ENCODE measurements around the gene TCF25. TPM values are rescaled to one million over a fixed set of nuclear protein-coding genes. Genes with fewer than 3 reads are reported as not detected.

TCF25 gene
- total and polyA plus RNA-seq, 8 donors, result 147 to 189 (median 160) TPM

DNA sequence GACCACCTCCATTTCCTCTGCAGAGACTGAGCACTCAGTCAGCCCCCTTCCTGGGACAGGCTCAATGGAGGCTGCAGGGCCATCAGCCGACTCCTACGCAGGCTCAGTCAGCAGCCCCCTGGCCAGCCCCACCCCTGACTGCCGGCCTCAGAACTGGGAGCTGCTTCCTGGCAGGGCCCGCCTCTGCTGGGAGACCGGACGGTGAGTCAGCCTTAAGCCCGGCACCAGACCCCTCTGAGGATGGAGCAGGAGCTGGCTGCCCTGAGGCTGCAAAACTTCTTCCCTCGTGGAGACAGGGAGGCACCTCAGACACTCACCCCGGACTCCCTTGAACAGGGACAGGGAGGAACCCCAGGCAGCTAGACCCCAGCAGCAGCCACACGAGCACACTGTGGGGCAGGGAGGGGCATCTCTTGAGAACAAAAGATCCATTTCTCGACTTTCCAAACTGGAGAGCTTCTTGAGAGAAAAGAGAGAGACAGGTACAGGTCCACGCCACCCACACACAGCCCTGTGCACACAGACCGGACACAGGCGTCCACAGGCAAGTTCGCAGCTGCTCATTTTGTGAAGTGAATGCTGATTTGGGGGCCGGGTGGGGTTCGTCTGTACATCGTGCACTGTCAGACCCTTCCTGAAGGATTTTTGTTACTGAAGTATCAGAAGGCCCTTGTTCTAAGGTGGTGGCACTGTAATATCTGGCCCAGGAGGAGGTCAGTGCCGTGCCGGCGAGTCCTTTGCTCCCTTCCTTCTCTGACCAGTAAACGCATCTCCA, 48.5 kb downstream of the TCF25 start:
- DNase-seq (peak in 2 of 4 donors; percentile 90 to 92), ATAC-seq (peak; percentile 62)
- intact Hi-C loops (cut with DNase I), result no loop called here
- H3K27me3 ChIP-seq, result peaks cover 6 to 93% of the 10 kb centered on the region in 2 donors
- H3K4me1 ChIP-seq, result peaks cover 45 to 87% of the 10 kb centered on the region in 2 donors
- H3K36me3 ChIP-seq, result no peaks in the 10 kb centered on the region
- H3K4me3 ChIP-seq, result peak overlapping the region; percentile 61
- TF ChIP-seq, protein P1, sequence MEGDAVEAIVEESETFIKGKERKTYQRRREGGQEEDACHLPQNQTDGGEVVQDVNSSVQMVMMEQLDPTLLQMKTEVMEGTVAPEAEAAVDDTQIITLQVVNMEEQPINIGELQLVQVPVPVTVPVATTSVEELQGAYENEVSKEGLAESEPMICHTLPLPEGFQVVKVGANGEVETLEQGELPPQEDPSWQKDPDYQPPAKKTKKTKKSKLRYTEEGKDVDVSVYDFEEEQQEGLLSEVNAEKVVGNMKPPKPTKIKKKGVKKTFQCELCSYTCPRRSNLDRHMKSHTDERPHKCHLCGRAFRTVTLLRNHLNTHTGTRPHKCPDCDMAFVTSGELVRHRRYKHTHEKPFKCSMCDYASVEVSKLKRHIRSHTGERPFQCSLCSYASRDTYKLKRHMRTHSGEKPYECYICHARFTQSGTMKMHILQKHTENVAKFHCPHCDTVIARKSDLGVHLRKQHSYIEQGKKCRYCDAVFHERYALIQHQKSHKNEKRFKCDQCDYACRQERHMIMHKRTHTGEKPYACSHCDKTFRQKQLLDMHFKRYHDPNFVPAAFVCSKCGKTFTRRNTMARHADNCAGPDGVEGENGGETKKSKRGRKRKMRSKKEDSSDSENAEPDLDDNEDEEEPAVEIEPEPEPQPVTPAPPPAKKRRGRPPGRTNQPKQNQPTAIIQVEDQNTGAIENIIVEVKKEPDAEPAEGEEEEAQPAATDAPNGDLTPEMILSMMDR (IDR thresholded peaks at IDR 0.05), result no peak
- H3K27ac ChIP-seq, result peak overlapping the region; percentile 86 to 96
- H3K9me3 ChIP-seq, result no peaks in the 10 kb centered on the region

DNA sequence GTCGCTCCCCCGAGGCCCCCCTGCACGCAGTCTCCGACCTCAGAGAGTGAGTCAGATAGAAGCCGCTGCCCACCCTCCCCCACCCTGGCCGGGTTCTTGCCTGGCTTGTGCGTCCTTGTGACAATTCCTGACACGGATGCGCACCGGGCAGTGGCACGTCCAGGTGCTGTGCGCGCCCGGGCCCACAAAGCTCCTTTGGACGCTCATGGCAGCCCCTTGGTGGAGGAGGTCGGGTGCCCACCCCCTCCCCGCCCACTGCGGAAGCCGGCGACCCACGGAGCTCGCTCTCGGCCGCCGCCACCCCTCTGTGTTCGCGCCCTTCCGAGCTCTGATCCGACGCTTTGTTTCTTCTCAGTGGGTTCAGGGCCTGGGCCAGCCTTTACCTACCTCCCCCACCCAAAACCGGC, 49.1 kb downstream of the TCF25 start:
- H3K27me3 ChIP-seq, result peaks cover 6 to 99% of the 10 kb centered on the region in 2 donors
- TF ChIP-seq, protein P1 (IDR thresholded peaks at IDR 0.05), result no peak
- H3K36me3 ChIP-seq, result no peaks in the 10 kb centered on the region
- H3K4me1 ChIP-seq, result peaks cover 45 to 85% of the 10 kb centered on the region in 2 donors
- no peaks in the 10 kb centered on the region for H3K9me3 ChIP-seq
- peak overlapping the region; percentile 86 to 96 for H3K27ac ChIP-seq
- peak overlapping the region; percentile 61 for H3K4me3 ChIP-seq
- ATAC-seq (peak; percentile 50), DNase-seq (peak in 2 of 4 donors; percentile 88)
- intact Hi-C loops (cut with DNase I), result no loop called here

DNA sequence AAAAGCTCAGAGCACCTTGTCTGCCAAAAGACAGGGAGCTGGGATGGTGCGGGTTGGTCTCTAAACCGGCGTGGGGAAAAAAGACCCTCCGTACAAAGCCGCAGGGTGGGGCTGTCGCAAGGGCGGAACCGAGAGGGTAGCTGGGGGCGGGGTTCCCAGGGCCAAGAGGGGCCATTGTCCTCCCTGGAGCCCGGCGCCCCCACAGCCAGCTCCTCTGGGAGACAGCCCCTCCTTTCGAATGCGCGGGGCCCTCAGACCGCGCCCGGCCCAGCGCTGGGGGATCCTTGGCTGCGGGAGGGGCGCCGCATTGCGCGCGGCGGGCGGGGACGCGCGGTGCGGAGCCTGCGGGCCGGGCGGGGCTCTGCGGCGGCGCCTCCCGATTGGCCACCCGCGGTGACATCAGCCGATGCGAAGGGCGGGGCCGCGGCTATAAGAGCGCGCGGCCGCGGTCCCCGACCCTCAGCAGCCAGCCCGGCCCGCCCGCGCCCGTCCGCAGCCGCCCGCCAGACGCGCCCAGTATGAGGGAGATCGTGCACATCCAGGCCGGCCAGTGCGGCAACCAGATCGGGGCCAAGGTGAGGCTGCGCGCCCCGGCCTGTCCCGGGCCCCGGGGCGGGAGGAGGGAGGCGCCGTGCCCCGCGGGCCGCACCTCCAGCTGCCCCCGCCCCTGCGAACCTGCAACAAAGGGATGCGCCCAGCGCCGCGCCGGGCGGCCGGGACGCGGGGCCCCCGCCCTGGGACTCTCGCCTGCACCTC, 49.7 kb downstream of the TCF25 start, which contains the start of gene TUBB3:
Gene TUBB3 (plus strand): TSS at position 459 of the 756 bp plus-strand sequence. CDS start 60 bp downstream, at position 519.
- TF ChIP-seq, protein P1 (IDR thresholded peaks at IDR 0.05), result no peak
- Histone ChIP-seq H3K4me1 (peaks cover 40 to 79% of the 10 kb centered on the region in 2 donors), H3K27me3 (peaks cover 6 to 100% of the 10 kb centered on the region in 2 donors), H3K36me3 (no peaks in the 10 kb centered on the region), H3K27ac (peak within 1 kb of the TSS; percentile 86 to 96), H3K9me3 (no peaks in the 10 kb centered on the region), H3K4me3 (peak within 1 kb of the TSS; percentile 61)
- ATAC-seq (peak; percentile 56), DNase-seq (peak in 3 of 4 donors; percentile 62 to 91 (median 81))
- intact Hi-C loops (cut with DNase I), result no loop called here

DNA sequence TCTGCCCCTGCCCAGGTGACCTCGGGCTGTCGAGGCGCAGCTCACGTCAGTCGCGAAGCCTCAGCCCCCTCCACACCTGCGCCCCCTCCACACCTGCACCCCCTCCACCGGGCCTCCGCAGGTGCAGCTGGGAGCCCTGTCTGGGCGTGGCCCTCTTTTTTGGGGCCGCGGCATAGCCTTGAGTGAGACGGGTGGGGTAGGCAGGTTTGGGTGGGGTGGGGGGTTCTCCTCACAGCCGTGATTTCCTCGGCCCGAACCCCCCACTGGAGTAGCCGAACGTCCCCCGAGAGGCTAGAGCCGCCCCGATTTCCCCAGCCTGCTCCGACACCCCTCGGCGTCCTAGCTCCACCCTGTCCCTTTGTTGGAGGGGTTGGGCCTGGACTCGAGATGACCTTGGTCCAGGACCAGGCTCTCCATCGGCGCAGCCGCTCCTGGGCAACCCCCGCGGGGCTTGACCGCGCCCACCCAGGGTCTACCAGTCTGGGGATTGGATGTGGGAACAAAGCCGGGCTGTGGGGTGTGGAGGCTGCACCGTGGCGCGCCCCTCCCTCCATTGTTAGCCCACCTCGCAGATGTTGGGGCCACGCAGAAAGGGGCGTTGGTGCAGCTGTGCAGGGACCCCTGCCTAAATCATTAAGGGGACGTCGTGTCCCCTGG, 50.4 kb downstream of the TCF25 start:
- ATAC-seq (no peak), DNase-seq (peak in 1 of 4 donors; percentile 80)
- intact Hi-C loops (cut with DNase I), result no loop called here
- Histone ChIP-seq H3K4me3 (peak overlapping the region; percentile 61), H3K27me3 (peaks cover 6 to 100% of the 10 kb centered on the region in 2 donors), H3K9me3 (no peaks in the 10 kb centered on the region), H3K27ac (no peak overlapping the region), H3K4me1 (peaks cover 33 to 72% of the 10 kb centered on the region in 2 donors), H3K36me3 (no peaks in the 10 kb centered on the region)
- TF ChIP-seq, protein P1 (IDR thresholded peaks at IDR 0.05), result no peak
